Tibial artery (tissue), 4 donors: ENCODE data around the gene ST3GAL2.
A peak's percentile ranks its signal among the peaks of the same experiment; 100 is the strongest.

Source experiments
- DNase-seq, 2 donors: peaks; one replicate each; pipeline ENCODE4 v3.0.0-alpha.2; 2019
- H3K27ac ChIP-seq, 2 donors: fragments of 200-600 bp; sonication (generic) in 1 of 2; 1 replicate in 1 of 2; 2 replicates in 1 of 2; pipeline ENCODE4 v1.5.1; 2018 to 2019; ENCODE audit warnings: mild to moderate bottlenecking in 1 of 2
- H3K27me3 ChIP-seq, 2 donors: fragments of 200-600 bp; sonication (generic) in 1 of 2; one replicate each; pipeline versions ENCODE4 v1.5.1 to v1.6.0; 2016 to 2019
- H3K36me3 ChIP-seq, 3 donors: fragments of 200-600 bp; sonication (generic) in 2 of 3; one replicate each; pipeline ENCODE4 v1.5.1; 2016 to 2019; ENCODE audit warnings: mild to moderate bottlenecking in 2 of 3
- H3K4me1 ChIP-seq, 4 donors: fragments of 200-600 bp; sonication (generic) in 2 of 4; 1 replicate in 3 of 4; 2 replicates in 1 of 4; pipeline ENCODE4 v1.5.1; 2016 to 2019
- H3K4me3 ChIP-seq, 2 donors: fragments of 200-600 bp; sonication (generic) in 1 of 2; 1 replicate in 1 of 2; 2 replicates in 1 of 2; pipeline ENCODE4 v1.5.1; 2018 to 2019; ENCODE audit warnings: mild to moderate bottlenecking in 2 of 2
- H3K9me3 ChIP-seq, 3 donors: fragments of 200-600 bp; sonication (generic) in 1 of 3; one replicate each; pipeline ENCODE4 v1.5.1; 2016 to 2019
- CTCF ChIP-seq, 2 experiments: fragments of 200-600 bp in 1 of 2; fragments of 450-650 bp in 1 of 2; IDR thresholded peaks; one replicate each; pipeline ENCODE4 v1.5.1; 2017 to 2019; ENCODE audit warnings: antibody characterized with exemption in 2 of 2, mild to moderate bottlenecking in 1 of 2, moderate library complexity in 1 of 2
- intact Hi-C: fragments of 100-400 bp; cut with DNase I; formaldehyde crosslinking; loops from one replicate; pipeline ENCODE4 v1.15.0; 2023; ENCODE audit warnings: low total_unique reads

Gene ST3GAL2

GRCh38 chr16:70474320-70475053 lies 35.6 kb upstream of the ST3GAL2 start:
- TF ChIP-seq CTCF (IDR thresholded peaks at IDR 0.05) = no peak
- peaks cover 0 to 9% (median 3%) of the 10 kb centered on the region in 4 donors for H3K4me1 ChIP-seq
- intact Hi-C loops = no loop called here
- no peaks in the 10 kb centered on the region for H3K27me3 ChIP-seq
- no peak overlapping the region for H3K27ac ChIP-seq
- no peaks in the 10 kb centered on the region for H3K9me3 ChIP-seq
- H3K36me3 ChIP-seq = peaks cover 23 to 99% (median 74%) of the 10 kb centered on the region in 3 donors
- no peak overlapping the region for H3K4me3 ChIP-seq
- DNase-seq = no peak

- TF ChIP-seq CTCF (IDR thresholded peaks at IDR 0.05) = no peak
- Histone ChIP-seq H3K4me1 (peaks cover 0 to 9% (median 3%) of the 10 kb centered on the region in 4 donors), H3K27ac (no peak overlapping the region), H3K36me3 (peaks cover 21 to 99% (median 74%) of the 10 kb centered on the region in 3 donors), H3K27me3 (no peaks in the 10 kb centered on the region), H3K9me3 (no peaks in the 10 kb centered on the region), H3K4me3 (no peak overlapping the region)
- intact Hi-C loops = no loop called here
- no peak for DNase-seq
Measured at GRCh38 chr16:70473446-70474319, 34.8 kb upstream of the ST3GAL2 start.

GRCh38 chr16:70472786-70473433 lies 34.0 kb upstream of the ST3GAL2 start:
- TF ChIP-seq CTCF (IDR thresholded peaks at IDR 0.05) = no peak
- no peak for DNase-seq
- Histone ChIP-seq H3K9me3 (no peaks in the 10 kb centered on the region), H3K36me3 (peaks cover 21 to 97% (median 68%) of the 10 kb centered on the region in 3 donors), H3K4me3 (no peak overlapping the region), H3K27me3 (no peaks in the 10 kb centered on the region), H3K4me1 (peaks cover 0 to 9% (median 3%) of the 10 kb centered on the region in 4 donors), H3K27ac (no peak overlapping the region)
- intact Hi-C loops = no loop called here

- H3K36me3 ChIP-seq = peaks cover 29 to 97% (median 79%) of the 10 kb centered on the region in 3 donors
- no peaks in the 10 kb centered on the region for H3K27me3 ChIP-seq
- H3K4me3 ChIP-seq = no peak overlapping the region
- H3K9me3 ChIP-seq = no peaks in the 10 kb centered on the region
- peak in 1 of 2 experiments; percentile 20 for TF ChIP-seq CTCF (IDR thresholded peaks at IDR 0.05)
- intact Hi-C loops = no loop called here
- no peak overlapping the region for H3K27ac ChIP-seq
- H3K4me1 ChIP-seq = no peaks in the 10 kb centered on the region
- no peak for DNase-seq
Measured at GRCh38 chr16:70470927-70471341, 32.0 kb upstream of the ST3GAL2 start.

GRCh38 chr16:70470141-70470926 lies 31.4 kb upstream of the ST3GAL2 start:
- peaks cover 25 to 97% (median 77%) of the 10 kb centered on the region in 3 donors for H3K36me3 ChIP-seq
- H3K27ac ChIP-seq = no peak overlapping the region
- H3K9me3 ChIP-seq = no peaks in the 10 kb centered on the region
- no peak for DNase-seq
- no peak for TF ChIP-seq CTCF (IDR thresholded peaks at IDR 0.05)
- no peaks in the 10 kb centered on the region for H3K27me3 ChIP-seq
- no peaks in the 10 kb centered on the region for H3K4me1 ChIP-seq
- H3K4me3 ChIP-seq = no peak overlapping the region
- intact Hi-C loops = no loop called here
